Measurements from ENCODE around the gene CNOT3. TPM values are rescaled to one million over a fixed set of nuclear protein-coding genes. Genes with fewer than 3 reads are reported as not detected.

CNOT3 gene
- total and polyA plus RNA-seq, 9 of the 15 experiments (the other 6 are each of a cell fraction or from before 2014, with no cell fraction given) = 0.27 to 60.4 (median 9.9) TPM

- no peaks in the 10 kb centered on the region for H3K27me3 ChIP-seq (ENCODE audit: control insufficient read depth in 2 of 2, insufficient read depth in 2 of 2, low read length in 2 of 2)
- H3K4me1 ChIP-seq (replicated peaks in 1 of 2; ENCODE audit: control insufficient read depth in 2 of 2, insufficient read depth in 2 of 2, low read length in 2 of 2) = peaks cover 27 to 50% of the 10 kb centered on the region in 2 experiments
- peak overlapping the region; percentile 98 to 99 for H3K9ac ChIP-seq (ENCODE audit: insufficient read depth in 1 of 2, low read depth in 2 of 2, low read length in 2 of 2)
- peaks cover 5% of the 10 kb centered on the region for H3K9me1 ChIP-seq (ENCODE audit: control insufficient read depth, insufficient read depth, low read length)
- H2AFZ ChIP-seq (ENCODE audit: low read depth, low read length) = peak overlapping the region; percentile 98
- peak overlapping the region; percentile 96 for H3K4me3 ChIP-seq
- FAIRE-seq (peak; percentile 100), ATAC-seq (peak; percentile 75), DNase-seq (ENCODE audit: extremely low read depth in 1 of 4, low spot score in 3 of 4) (peak; percentile 86 to 100 (median 91))
- no peaks in the 10 kb centered on the region for H3K9me3 ChIP-seq (replicated peaks; ENCODE audit: control insufficient read depth, insufficient read depth, low read depth, low read length)
- H4K20me1 ChIP-seq (replicated peaks; ENCODE audit: control insufficient read depth, insufficient read depth, low read length) = no peaks in the 10 kb centered on the region
- under 1% methylated on average over 48 of the region's 65 CpGs for WGBS (ENCODE audit: insufficient coverage, low coverage, missing lambda C conversion rate)
- H3K36me3 ChIP-seq (ENCODE audit: control insufficient read depth, insufficient read depth, low read length) = peaks cover 54% of the 10 kb centered on the region
- H3K4me2 ChIP-seq (ENCODE audit: insufficient read depth, low read length) = peak overlapping the region; percentile 93
- ChIA-PET POLR2A (interaction anchor here (0.6 to 7.0 kb wide), 18 partner anchors 8 to 76 kb away, joined by 4 to 206 read pairs (median 6); partner anchors contain the start of genes CNOT3, LENG1, RPS9 and TMC4), CTCF (ENCODE audit: low intra/inter-chr PET ratio) (no interaction called here)
- peaks cover 56% of the 10 kb centered on the region for H3K79me2 ChIP-seq (ENCODE audit: control insufficient read depth, insufficient read depth, low read length)
- intact Hi-C loops (cut with micrococcal nuclease) (loop anchor here (2.0 to 5.0 kb wide), 2 partner anchors 19 to 42 kb away; no protein-coding TSS in a partner anchor), in situ Hi-C loops (cut with MboI) (no loop called here)
- H3K27ac ChIP-seq (ENCODE audit: extremely low read depth, low read depth, low read length) = peak overlapping the region; percentile 100
- no TSS peak for BruUV-seq (replicated peaks)
- TF ChIP-seq, protein P1, sequence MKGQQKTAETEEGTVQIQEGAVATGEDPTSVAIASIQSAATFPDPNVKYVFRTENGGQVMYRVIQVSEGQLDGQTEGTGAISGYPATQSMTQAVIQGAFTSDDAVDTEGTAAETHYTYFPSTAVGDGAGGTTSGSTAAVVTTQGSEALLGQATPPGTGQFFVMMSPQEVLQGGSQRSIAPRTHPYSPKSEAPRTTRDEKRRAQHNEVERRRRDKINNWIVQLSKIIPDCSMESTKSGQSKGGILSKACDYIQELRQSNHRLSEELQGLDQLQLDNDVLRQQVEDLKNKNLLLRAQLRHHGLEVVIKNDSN (CRISPR knock-in tag; IDR thresholded peaks at IDR 0.05) = peak; percentile 19; the same call in 1 of the 2 replicates
- peak; percentile 96 for TF ChIP-seq MYC (IDR thresholded peaks at IDR 0.05; ENCODE audit: low read depth, low read length)
- peak; percentile 87; the same call in 1 of the 2 replicates for TF ChIP-seq MYC (CRISPR knock-in tag; IDR thresholded peaks at IDR 0.05; ENCODE audit: borderline replicate concordance, low read depth)
- TF ChIP-seq, protein P2, sequence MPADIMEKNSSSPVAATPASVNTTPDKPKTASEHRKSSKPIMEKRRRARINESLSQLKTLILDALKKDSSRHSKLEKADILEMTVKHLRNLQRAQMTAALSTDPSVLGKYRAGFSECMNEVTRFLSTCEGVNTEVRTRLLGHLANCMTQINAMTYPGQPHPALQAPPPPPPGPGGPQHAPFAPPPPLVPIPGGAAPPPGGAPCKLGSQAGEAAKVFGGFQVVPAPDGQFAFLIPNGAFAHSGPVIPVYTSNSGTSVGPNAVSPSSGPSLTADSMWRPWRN (IDR thresholded peaks at IDR 0.05; ENCODE audit: low read depth) = 0 out of 2 replicates have a peak, but pooled peaks have one; percentile 44
- peak; percentile 49; the same call in 1 of the 2 replicates for TF ChIP-seq ZNF316 (IDR thresholded peaks at IDR 0.05)
- no peak for TF ChIP-seq PCBP1 (IDR thresholded peaks at IDR 0.05; ENCODE audit: low read depth, low read length, poor library complexity, severe bottlenecking)
- TF ChIP-seq, protein P3, sequence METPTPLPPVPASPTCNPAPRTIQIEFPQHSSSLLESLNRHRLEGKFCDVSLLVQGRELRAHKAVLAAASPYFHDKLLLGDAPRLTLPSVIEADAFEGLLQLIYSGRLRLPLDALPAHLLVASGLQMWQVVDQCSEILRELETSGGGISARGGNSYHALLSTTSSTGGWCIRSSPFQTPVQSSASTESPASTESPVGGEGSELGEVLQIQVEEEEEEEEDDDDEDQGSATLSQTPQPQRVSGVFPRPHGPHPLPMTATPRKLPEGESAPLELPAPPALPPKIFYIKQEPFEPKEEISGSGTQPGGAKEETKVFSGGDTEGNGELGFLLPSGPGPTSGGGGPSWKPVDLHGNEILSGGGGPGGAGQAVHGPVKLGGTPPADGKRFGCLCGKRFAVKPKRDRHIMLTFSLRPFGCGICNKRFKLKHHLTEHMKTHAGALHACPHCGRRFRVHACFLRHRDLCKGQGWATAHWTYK (CRISPR knock-in tag; IDR thresholded peaks at IDR 0.05) = 0 out of 2 replicates have a peak, but pooled peaks have one; percentile 70
- no peak for TF ChIP-seq BCL6 (CRISPR knock-in tag; IDR thresholded peaks at IDR 0.05)
- TF ChIP-seq, protein P4, sequence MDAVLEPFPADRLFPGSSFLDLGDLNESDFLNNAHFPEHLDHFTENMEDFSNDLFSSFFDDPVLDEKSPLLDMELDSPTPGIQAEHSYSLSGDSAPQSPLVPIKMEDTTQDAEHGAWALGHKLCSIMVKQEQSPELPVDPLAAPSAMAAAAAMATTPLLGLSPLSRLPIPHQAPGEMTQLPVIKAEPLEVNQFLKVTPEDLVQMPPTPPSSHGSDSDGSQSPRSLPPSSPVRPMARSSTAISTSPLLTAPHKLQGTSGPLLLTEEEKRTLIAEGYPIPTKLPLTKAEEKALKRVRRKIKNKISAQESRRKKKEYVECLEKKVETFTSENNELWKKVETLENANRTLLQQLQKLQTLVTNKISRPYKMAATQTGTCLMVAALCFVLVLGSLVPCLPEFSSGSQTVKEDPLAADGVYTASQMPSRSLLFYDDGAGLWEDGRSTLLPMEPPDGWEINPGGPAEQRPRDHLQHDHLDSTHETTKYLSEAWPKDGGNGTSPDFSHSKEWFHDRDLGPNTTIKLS (IDR thresholded peaks at IDR 0.05; ENCODE audit: borderline replicate concordance, low read depth) = peak; percentile 43; the same call in 1 of the 2 replicates
- TF ChIP-seq, protein P5, sequence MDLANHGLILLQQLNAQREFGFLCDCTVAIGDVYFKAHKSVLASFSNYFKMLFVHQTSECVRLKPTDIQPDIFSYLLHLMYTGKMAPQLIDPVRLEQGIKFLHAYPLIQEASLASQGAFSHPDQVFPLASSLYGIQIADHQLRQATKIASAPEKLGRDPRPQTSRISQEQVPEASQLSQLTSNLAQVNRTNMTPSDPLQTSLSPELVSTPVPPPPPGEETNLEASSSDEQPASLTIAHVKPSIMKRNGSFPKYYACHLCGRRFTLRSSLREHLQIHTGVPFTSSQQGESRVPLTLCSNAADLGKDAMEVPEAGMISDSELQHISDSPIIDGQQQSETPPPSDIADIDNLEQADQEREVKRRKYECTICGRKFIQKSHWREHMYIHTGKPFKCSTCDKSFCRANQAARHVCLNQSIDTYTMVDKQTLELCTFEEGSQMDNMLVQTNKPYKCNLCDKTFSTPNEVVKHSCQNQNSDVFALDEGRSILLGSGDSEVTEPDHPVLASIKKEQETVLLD (IDR thresholded peaks at IDR 0.05) = peak; percentile 70; the same call in 1 of the 2 replicates
- TF ChIP-seq, protein P6, sequence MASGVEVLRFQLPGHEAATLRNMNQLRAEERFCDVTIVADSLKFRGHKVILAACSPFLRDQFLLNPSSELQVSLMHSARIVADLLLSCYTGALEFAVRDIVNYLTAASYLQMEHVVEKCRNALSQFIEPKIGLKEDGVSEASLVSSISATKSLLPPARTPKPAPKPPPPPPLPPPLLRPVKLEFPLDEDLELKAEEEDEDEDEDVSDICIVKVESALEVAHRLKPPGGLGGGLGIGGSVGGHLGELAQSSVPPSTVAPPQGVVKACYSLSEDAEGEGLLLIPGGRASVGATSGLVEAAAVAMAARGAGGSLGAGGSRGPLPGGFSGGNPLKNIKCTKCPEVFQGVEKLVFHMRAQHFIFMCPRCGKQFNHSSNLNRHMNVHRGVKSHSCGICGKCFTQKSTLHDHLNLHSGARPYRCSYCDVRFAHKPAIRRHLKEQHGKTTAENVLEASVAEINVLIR (CRISPR knock-in tag; IDR thresholded peaks at IDR 0.05) = no peak
- TF ChIP-seq GABPB1 (CRISPR knock-in tag; IDR thresholded peaks at IDR 0.05) = peak; percentile 68
- TF ChIP-seq, protein P7, sequence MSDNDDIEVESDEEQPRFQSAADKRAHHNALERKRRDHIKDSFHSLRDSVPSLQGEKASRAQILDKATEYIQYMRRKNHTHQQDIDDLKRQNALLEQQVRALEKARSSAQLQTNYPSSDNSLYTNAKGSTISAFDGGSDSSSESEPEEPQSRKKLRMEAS (CRISPR knock-in tag; IDR thresholded peaks at IDR 0.05) = peak; percentile 91
Observed at GRCh38 chr19:54189735-54190502, 52.4 kb downstream of the CNOT3 start.

Data from K562 (cell line).